Left ventricle myocardium inferior (tissue), 1 donor: ENCODE results near the gene TRIM32. TPM values are rescaled to one million over a fixed set of nuclear protein-coding genes. Genes with fewer than 3 reads are reported as not detected.

Source experiments
- DNase-seq: peaks from one replicate; pipeline ENCODE4 v3.0.0-alpha.2; 2020
- H3K27ac ChIP-seq: fragments of 200-600 bp; replicated peaks from 2 replicates; pipeline ENCODE4 v1.8.0; 2021
- H3K27me3 ChIP-seq: fragments of 200-600 bp; 2 replicates; pipeline ENCODE4 v1.8.0; 2021; ENCODE audit warnings: low read depth
- H3K36me3 ChIP-seq: fragments of 200-600 bp; 2 replicates; pipeline ENCODE4 v1.8.0; 2021
- H3K4me1 ChIP-seq: fragments of 200-600 bp; 2 replicates; pipeline ENCODE4 v1.8.0; 2021
- H3K4me3 ChIP-seq: fragments of 200-600 bp; 2 replicates; pipeline ENCODE4 v1.8.0; 2021; ENCODE audit warnings: mild to moderate bottlenecking, moderate library complexity
- H3K9me3 ChIP-seq: fragments of 200-600 bp; replicated peaks from 2 replicates; pipeline ENCODE4 v1.8.0; 2021
- intact Hi-C: fragments of 100-400 bp; cut with micrococcal nuclease; formaldehyde crosslinking; loops from one replicate; pipeline ENCODE4 v1.11.0; 2022
- total RNA-seq: library from RNA; stranded (reverse); fragmentation: NEBNext Ultra II Directional; extraction: Animal tissue kit (Norgen Biotek cat#: 25700); gene quantifications from one replicate; pipeline ENCODE4 v1.2.1, GENCODE V29; 2021
- TF ChIP-seq, protein P1 (sequence below): fragments of 200-600 bp; IDR thresholded peaks from 2 replicates; pipeline ENCODE4 v1.8.0; 2021; ENCODE audit warnings: antibody characterized with exemption, mild to moderate bottlenecking, borderline replicate concordance
- donor health status: DM: no; HTN: yes; CAD: no; lungs with severe emphysema.

TRIM32 gene
- total RNA-seq, 1 donor from 2014 or later, result 14.9 TPM

DNA sequence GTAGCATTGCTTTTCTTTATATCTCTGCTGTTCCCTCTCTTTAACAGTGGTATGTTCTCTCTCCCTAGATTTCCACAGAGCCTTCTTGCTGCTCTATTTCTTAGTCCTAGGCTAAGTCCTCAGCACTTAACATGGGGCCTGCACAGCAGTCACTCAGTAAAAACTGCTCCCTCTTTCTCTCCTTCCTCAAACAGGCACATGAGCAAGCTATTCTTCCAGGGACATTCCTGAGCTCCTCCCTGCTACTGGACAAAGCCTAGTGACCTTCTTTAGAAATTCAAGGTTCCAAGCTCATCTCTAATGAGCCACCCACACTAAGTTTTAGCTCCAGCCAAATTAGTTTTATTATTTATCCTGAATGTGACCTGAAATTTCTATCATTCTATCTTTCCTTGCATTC lies 39.5 kb downstream of the TRIM32 start:
- DNase-seq, result no peak
- TF ChIP-seq, protein P1, sequence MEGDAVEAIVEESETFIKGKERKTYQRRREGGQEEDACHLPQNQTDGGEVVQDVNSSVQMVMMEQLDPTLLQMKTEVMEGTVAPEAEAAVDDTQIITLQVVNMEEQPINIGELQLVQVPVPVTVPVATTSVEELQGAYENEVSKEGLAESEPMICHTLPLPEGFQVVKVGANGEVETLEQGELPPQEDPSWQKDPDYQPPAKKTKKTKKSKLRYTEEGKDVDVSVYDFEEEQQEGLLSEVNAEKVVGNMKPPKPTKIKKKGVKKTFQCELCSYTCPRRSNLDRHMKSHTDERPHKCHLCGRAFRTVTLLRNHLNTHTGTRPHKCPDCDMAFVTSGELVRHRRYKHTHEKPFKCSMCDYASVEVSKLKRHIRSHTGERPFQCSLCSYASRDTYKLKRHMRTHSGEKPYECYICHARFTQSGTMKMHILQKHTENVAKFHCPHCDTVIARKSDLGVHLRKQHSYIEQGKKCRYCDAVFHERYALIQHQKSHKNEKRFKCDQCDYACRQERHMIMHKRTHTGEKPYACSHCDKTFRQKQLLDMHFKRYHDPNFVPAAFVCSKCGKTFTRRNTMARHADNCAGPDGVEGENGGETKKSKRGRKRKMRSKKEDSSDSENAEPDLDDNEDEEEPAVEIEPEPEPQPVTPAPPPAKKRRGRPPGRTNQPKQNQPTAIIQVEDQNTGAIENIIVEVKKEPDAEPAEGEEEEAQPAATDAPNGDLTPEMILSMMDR, result no peak

DNA sequence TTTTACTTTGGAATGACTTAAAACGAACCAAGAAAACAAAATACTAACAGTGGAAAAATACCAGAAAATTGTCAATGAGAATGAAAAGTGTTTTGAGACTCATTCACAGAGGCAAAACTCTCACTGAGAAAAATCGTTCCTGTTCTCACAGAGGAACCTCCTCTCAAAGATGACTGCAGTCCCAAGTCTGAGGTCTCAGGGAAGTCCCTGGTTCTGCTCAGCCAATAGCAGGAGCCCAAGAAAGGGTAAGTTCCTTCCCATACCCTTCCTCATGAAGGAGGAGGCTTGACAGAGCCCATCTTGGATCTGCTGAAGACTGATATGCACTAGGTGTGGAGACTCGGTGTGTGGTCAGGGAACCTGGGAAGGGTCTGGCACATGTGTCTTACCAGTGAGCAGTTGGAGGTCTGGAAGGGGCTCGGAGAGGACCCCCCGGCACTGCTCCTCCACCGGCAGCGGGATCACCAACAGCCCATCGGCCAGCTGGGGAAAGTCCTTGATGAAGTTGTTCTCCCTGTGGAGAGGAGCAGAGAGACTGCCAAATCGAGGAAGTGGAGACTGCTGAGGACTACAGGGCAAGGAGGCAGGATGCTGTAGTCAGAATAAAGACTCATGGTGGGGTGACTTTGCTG lies 46.0 kb downstream of the TRIM32 start:
- Histone ChIP-seq H3K4me3 (no peak overlapping the region), H3K27ac (no peak overlapping the region), H3K27me3 (peaks cover 7% of the 10 kb centered on the region), H3K4me1 (peaks cover 10% of the 10 kb centered on the region), H3K36me3 (no peaks in the 10 kb centered on the region), H3K9me3 (no peaks in the 10 kb centered on the region)
- TF ChIP-seq, protein P1, result no peak
- no peak for DNase-seq
- intact Hi-C loops, result no loop called here

More for the DNA sequence above, 39.5 kb downstream of the TRIM32 start:
- Histone ChIP-seq H3K4me3 (no peak overlapping the region), H3K4me1 (no peaks in the 10 kb centered on the region), H3K36me3 (no peaks in the 10 kb centered on the region), H3K27me3 (peaks cover 5% of the 10 kb centered on the region), H3K9me3 (no peaks in the 10 kb centered on the region), H3K27ac (no peak overlapping the region)
- intact Hi-C loops, result no loop called here

DNA sequence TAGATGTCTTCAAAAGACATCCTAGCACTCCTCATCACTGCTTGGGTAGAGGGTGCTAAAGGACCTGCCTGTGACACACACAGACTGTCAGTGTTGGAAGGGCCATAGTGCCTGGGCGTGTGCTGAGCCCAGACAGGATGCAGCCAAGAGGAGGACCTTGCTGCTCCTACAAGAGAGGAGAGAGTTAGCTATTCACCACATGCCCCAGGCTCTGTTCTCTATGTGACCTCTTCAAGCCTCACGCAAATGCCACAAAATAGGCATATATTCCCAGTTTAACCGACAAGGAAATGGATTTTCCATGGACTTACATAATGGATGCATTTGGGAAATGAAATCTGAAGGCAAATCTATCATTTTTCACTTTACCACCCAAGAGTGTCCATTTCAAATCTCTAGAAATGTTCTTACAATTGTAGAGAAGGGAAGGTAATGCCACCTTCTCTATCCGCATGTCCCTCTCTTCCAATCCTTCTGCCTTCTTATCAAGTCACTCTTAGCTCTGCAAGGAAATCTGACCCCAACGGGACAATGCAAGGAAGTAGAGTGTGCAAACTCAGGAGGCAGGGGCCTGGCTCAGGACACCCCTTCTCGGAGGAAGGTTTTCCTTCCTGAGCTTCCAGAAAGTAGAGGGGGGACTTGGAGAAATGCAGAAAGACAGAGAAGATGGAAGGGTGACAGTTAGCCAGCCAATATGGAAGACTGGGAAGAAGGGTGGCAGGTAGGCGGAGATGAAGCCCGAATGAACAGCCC lies 49.5 kb downstream of the TRIM32 start:
- Histone ChIP-seq H3K4me1 (peaks cover 10% of the 10 kb centered on the region), H3K27me3 (peaks cover 9% of the 10 kb centered on the region), H3K4me3 (no peak overlapping the region), H3K27ac (no peak overlapping the region), H3K36me3 (no peaks in the 10 kb centered on the region), H3K9me3 (no peaks in the 10 kb centered on the region)
- TF ChIP-seq, protein P1, result no peak
- no peak for DNase-seq
- intact Hi-C loops, result loop anchor here (5.0 kb wide), 1 partner anchor 126 kb away; no protein-coding TSS in a partner anchor

DNA sequence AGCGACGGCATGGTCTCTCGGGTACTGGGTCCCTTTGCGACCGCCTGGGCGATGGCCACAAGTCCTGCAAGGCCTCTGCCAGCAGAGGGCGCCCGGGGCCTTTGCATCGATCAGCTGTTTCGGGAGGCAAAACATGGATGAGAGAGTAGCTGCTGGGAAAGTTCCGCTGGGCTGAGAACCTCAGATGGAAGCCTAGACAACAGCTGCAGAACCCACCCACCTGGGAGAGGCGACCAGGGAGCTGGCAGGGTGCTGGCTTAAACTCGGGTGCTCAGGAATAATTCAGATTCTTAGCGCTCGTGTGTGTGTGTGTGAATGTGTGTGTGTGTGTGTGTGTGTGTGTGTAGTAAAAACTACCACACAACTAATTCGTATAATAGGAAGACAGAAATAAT lies 50.0 kb downstream of the TRIM32 start:
- H3K4me1 ChIP-seq, result peaks cover 10% of the 10 kb centered on the region
- TF ChIP-seq, protein P1, result peak; percentile 87
- H3K4me3 ChIP-seq, result no peak overlapping the region
- H3K36me3 ChIP-seq, result no peaks in the 10 kb centered on the region
- no peak overlapping the region for H3K27ac ChIP-seq
- intact Hi-C loops, result loop anchor here (5.0 kb wide), 1 partner anchor 125 kb away; no protein-coding TSS in a partner anchor
- no peaks in the 10 kb centered on the region for H3K9me3 ChIP-seq
- peak; percentile 73 for DNase-seq
- H3K27me3 ChIP-seq, result peaks cover 8% of the 10 kb centered on the region

DNA sequence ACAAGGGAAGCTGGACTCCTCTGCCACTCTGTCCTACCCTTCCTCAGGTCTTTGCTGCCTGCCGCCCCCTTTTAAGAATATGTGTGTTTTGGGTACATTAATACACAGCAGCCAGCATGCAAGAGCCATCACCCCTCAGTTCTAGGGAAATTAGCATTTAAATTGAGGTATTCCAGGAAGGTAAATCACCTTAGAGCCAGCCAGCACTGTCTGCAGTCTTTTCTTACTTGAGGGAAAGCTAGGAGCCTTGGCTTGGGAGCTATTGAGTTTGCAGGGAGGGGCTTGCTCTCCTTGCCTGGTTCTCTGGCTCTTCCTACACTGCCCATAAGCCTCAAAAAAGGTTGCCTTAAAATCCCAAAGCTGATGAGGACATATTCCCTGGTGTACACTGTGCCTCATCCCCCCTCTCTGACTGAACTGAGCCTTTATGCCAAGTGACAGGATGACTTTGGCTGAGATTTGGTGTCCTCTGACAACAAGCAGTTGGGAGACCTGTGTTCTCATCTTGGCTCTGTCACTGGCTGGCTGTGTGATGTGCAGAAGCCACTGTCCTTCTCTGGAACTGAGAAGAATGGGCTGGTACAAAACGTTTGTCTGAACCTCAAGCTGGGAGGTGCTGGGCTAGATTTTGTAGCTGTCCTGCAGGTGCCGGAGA lies 54.1 kb downstream of the TRIM32 start:
- Histone ChIP-seq H3K27me3 (peaks cover 22% of the 10 kb centered on the region), H3K9me3 (no peaks in the 10 kb centered on the region), H3K4me1 (peaks cover 5% of the 10 kb centered on the region), H3K36me3 (no peaks in the 10 kb centered on the region), H3K4me3 (no peak overlapping the region), H3K27ac (no peak overlapping the region)
- TF ChIP-seq, protein P1, result no peak
- DNase-seq, result no peak
- intact Hi-C loops, result no loop called here
